Mononuclear cell (primary cell): ENCODE data around the gene SPSB1. TPM values are rescaled to one million over a fixed set of nuclear protein-coding genes. Genes with fewer than 3 reads are reported as not detected.

ENCODE experiments used
- H3K27me3 ChIP-seq: 2 replicates; pipeline ENCODE4 v1.6.0; 2011; ENCODE audit warnings: low read length, control low read depth; ENCODE audit not compliant: insufficient read depth
- H3K4me1 ChIP-seq: 2 replicates; pipeline ENCODE4 v1.5.1; 2011; ENCODE audit warnings: mild to moderate bottlenecking, low read length, control low read depth; ENCODE audit not compliant: insufficient read depth
- H3K4me3 ChIP-seq: 2 replicates; pipeline ENCODE4 v1.5.1; 2011; ENCODE audit warnings: mild to moderate bottlenecking, low read length, moderate library complexity
- H3K9me3 ChIP-seq: 2 replicates; pipeline ENCODE4 v1.5.1; 2011; ENCODE audit warnings: low read depth, mild to moderate bottlenecking, control low read depth, low read length
- total RNA-seq: library from RNA; depleted of rRNA; stranded (reverse); fragments of >200 nt; gene quantifications from one replicate; pipeline ENCODE4 v1.2.3, GENCODE V29; 2012

The SPSB1 gene
- total RNA-seq, 1 donor: 0.94 TPM

- Histone ChIP-seq H3K4me3 (no peak overlapping the region), H3K27me3 (no peaks in the 10 kb centered on the region), H3K9me3 (no peaks in the 10 kb centered on the region), H3K4me1 (no peaks in the 10 kb centered on the region)
Measured at GRCh38 chr1:9322661-9323244, 30.1 kb downstream of the SPSB1 start.

DNA sequence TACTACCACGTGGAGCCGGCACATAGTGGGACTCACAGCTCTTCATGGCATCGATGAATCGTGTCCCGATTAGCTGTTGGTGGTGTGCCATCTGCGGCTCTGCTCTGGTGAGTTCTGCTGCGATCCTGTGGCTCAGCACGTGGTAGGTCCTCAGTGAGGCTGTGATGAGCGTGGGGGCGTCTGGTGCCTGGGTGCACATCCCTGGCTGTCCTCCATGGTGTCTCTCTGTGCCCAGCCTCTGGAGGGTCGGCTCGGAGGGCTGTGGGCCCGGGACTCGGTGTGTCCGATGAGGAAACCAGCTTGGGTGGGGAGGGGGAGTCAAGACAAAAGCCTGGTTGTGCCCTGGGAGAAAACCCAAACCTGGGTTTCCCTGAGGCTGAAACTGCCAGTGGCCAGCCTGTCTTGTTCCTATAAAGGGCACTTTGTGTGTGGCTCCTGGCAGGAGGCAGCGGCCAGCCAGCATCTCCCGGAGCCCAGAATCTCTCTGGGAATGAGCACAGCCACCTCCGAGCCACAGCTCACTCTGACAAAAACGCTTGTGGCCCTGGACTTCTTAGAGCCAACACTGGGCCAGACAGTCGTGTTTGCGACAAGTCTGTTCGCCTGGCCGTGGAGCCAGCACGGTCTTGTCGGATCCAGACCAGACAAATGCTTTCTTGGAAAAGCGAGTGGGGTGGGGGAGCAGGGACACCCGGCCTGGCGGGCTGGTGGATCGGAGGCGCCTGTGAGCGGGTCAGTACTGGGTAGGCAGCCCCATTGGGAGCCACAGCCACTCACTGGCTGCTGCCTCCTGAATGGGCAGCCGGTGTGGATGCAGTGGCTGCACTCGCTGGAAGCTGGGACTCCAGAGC is 31.8 kb downstream of the SPSB1 start:
- H3K4me1 ChIP-seq: no peaks in the 10 kb centered on the region
- no peak overlapping the region for H3K4me3 ChIP-seq
- no peaks in the 10 kb centered on the region for H3K9me3 ChIP-seq
- no peaks in the 10 kb centered on the region for H3K27me3 ChIP-seq

DNA sequence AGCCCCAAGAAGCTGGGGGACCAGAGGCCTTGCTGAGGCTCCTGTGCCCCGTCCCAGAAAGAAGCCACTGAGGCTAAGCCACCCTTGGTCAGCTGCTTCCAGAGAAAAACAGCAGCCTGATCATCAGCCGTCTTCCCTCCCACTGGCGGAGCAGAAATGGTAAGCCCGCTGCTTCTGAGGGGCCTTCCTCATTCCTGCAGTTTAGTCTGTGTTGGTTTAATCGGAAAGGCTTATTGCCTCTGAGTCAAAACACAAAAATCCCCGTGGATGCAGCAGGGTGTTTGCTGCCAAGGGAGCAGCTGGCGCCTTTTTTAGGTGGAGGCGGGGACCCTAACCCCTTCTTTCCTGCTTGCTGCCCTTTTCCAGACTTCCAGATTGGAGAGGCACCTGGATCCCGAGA is 33.9 kb downstream of the SPSB1 start:
- no peaks in the 10 kb centered on the region for H3K4me1 ChIP-seq
- no peak overlapping the region for H3K4me3 ChIP-seq
- H3K9me3 ChIP-seq: no peaks in the 10 kb centered on the region

DNA sequence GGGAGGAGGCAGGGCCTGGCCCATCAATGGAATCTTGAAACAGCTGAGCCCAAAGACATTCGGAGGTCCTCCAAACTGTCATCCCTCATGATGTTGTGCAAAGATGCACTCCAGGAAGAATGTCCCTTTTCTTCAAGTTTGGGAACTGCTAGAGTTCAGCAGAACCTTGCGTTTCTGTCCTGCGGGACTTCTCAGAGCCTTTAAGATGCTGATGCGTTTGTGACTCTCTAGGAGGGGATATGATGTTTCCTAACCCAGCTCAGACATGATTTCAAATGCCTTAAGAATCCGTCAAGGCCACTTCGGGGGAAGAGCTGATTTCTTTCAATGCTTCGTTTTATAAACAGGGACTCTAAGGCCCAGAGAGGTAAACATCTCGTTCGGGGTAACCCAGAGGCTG is 35.5 kb downstream of the SPSB1 start:
- peaks cover 5% of the 10 kb centered on the region for H3K4me1 ChIP-seq
- no peak overlapping the region for H3K4me3 ChIP-seq
- H3K27me3 ChIP-seq: no peaks in the 10 kb centered on the region
- no peaks in the 10 kb centered on the region for H3K9me3 ChIP-seq

More for the DNA sequence above, 33.9 kb downstream of the SPSB1 start:
- no peaks in the 10 kb centered on the region for H3K27me3 ChIP-seq

DNA sequence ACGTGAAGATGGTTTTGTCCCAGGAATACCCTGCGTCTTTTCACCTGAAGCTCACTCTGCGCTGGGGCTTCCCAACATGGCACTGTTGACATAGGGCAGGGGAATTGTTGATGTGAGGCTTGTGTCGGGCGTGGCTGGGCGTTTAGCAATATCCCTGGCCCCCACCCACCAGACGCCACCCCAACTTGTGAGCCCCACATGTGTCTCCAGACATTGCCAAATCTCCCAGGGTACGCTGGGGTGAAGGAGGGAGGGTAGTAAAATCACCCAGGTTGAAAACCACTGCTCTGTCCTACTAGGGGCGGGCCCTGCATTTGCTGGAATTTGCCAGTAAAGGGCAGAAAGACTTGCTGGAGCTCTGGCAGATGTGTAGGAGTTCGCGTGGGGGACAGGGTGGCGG is 36.0 kb downstream of the SPSB1 start:
- H3K4me1 ChIP-seq: peaks cover 5% of the 10 kb centered on the region
- no peaks in the 10 kb centered on the region for H3K27me3 ChIP-seq
- H3K9me3 ChIP-seq: no peaks in the 10 kb centered on the region
- no peak overlapping the region for H3K4me3 ChIP-seq

GRCh38 chr1:9331016-9331415 is 38.3 kb downstream of the SPSB1 start:
- Histone ChIP-seq H3K9me3 (no peaks in the 10 kb centered on the region), H3K4me1 (peaks cover 5% of the 10 kb centered on the region), H3K4me3 (no peak overlapping the region), H3K27me3 (no peaks in the 10 kb centered on the region)

DNA sequence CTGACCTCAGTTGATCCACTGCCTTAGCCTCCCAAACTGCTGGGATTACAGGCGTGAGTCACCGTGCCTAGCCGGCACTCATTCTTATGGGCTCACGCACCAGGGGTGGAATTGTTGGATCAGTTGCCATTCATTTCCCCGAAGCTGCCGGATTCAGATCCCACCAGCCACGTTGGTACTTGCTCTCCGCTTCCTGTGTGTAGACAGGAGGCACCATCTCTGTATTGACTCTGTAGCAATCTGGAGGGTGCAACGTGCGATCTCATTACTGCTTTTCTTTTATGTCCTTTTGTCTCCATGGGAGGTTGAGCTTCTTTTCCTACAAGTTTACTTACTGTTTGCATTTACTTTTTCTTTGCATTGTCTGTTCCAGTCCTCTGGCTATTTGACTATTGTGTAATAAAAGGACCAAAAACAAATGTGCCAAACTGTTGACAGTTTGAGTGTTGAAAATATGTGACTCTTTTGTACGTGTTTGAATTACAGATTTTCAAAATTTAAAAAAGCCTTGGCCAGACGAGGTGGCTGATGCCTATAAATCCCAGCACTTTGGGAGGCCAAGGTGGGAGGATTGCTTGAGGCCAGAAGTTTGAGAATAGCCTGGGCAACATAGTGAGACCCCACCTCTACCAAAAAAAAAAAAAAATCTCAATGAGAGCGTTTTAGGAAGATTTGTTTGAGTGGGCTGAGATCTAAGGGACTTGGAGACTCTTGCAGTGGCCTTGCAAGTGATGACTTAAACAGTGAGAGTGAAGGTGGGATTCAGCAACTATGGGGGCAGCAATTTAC is 39.1 kb downstream of the SPSB1 start:
- H3K4me1 ChIP-seq: peaks cover 5% of the 10 kb centered on the region
- H3K9me3 ChIP-seq: no peaks in the 10 kb centered on the region
- no peak overlapping the region for H3K4me3 ChIP-seq

GRCh38 chr1:9332513-9333143 is 39.9 kb downstream of the SPSB1 start:
- no peak overlapping the region for H3K4me3 ChIP-seq
- no peaks in the 10 kb centered on the region for H3K9me3 ChIP-seq
- peaks cover 5% of the 10 kb centered on the region for H3K4me1 ChIP-seq
- H3K27me3 ChIP-seq: no peaks in the 10 kb centered on the region

More for the DNA sequence above, 39.1 kb downstream of the SPSB1 start:
- H3K27me3 ChIP-seq: no peaks in the 10 kb centered on the region

DNA sequence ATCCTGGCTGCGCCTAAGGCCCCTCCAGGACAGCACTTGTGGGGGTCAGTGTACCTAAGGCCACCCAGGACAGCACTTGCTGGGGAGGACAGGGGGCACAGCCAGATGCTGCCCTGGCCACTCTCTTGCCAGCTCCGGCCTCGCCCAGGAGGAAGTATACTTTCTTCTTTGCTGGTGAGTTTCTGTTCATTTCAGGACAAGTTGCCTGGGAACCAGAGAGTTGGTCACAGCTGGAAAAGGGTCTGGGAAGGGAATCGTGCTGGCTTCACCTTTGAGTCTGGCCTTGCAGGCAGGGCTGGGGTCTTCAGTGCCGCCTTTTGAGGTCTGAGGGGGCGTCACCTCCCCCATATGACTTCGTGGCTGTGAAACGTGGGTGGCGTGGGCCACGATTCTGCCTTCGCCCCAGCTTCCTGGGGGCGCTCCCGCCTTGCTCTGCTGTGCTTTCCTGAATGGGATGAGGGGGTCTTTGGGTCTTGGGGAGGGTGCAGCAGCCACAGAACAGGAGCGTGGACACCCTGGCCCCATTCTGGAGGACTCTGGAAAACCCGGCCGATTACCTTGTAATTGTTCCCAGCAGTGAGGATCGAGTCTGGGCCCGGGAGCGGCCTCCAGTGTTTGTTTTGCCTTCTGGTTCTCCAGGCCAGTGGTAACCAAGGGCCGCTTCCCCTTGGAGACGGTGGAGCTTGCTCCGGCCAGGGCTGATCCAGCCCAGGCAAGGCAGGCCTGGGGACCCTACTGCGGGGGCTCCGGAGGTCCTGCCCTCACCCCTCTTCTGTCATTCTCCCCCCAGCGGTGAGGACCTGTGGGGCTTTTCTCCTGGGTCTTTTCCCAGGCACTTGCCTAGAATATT is 45.9 kb downstream of the SPSB1 start:
- Histone ChIP-seq H3K9me3 (no peaks in the 10 kb centered on the region), H3K4me3 (no peak overlapping the region), H3K27me3 (no peaks in the 10 kb centered on the region), H3K4me1 (no peaks in the 10 kb centered on the region)

DNA sequence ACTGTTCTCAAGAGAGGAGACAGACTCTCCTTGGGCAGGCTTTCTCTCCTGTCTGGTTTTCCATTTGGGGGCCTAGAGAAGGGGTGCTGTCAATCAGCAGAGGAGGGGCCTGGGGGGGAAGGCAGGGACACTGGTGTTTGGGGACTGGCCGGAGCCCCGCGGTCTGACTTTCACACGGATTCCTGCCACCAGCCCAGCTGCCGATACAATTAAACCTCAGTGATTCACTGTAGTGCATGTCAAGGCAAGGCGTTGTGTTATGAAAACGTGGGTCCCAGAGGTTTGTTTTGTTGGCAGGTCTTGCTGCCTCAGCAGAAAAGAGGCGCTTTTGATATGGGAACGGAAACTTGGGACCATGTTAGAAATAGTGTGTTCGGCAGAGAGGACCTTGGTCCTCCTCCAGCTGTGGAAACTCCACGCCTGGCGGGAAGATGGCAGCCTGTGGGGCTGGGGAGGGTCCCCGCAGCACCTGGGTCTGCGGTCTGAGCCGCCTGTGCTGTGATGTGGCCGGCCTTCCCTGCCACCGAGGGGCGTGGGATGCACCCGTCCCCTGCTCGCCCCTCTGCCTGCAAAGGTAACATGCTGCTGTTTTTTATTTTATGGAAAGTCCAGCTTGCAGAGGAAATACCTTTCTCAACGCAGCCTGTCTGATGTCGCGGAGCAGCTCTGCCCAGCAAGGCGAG is 47.6 kb downstream of the SPSB1 start:
- no peak overlapping the region for H3K4me3 ChIP-seq
- H3K27me3 ChIP-seq: no peaks in the 10 kb centered on the region
- H3K4me1 ChIP-seq: no peaks in the 10 kb centered on the region
- no peaks in the 10 kb centered on the region for H3K9me3 ChIP-seq

DNA sequence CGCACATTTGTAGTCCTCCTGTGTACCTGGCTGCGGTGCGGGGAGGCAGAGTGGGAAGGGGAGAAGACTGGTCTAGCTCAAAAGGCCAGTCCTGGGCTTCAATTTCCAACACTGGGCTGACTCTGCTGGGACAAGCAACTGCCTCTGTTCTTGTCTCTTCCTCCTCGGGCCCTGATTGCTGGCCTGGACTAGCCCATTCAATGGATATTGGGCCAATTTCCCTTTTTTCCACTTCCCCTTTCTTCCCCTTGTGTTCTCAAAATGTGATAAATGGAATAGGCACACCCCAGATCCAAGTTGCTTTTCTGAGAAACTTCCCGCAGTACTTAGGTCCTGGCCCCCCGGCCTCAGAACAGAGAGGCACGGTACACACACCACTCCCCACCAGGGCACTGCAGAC is 48.2 kb downstream of the SPSB1 start:
- H3K9me3 ChIP-seq: no peaks in the 10 kb centered on the region
- no peak overlapping the region for H3K4me3 ChIP-seq
- no peaks in the 10 kb centered on the region for H3K4me1 ChIP-seq
- no peaks in the 10 kb centered on the region for H3K27me3 ChIP-seq

DNA sequence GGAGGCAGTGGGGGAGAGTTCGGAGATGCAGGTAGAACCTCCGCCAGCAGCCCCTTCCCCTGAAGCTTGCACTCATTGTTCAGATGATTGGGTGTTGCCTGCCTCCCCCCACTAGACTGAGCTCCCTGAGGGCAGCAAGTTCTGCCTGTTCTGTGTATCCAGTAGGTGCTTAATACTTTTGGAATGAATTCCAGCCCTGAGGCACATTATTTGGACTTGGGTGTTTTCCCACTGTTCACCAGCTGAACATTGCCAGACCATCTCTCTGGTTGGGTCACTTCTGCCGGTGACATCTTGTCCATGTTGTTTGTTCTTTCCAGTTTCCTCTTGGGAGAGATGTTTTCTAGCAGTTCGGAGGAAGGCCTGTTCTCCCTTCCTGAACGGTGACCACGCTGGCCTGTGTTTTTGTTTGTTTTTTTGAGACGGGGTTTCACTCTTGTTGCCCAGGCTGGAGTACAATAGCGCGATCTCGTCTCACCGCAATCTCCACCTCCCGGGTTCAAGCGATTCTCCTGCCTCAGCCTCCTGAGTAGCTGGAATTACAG is 48.7 kb downstream of the SPSB1 start:
- Histone ChIP-seq H3K9me3 (no peaks in the 10 kb centered on the region), H3K4me3 (no peak overlapping the region), H3K4me1 (no peaks in the 10 kb centered on the region), H3K27me3 (no peaks in the 10 kb centered on the region)

DNA sequence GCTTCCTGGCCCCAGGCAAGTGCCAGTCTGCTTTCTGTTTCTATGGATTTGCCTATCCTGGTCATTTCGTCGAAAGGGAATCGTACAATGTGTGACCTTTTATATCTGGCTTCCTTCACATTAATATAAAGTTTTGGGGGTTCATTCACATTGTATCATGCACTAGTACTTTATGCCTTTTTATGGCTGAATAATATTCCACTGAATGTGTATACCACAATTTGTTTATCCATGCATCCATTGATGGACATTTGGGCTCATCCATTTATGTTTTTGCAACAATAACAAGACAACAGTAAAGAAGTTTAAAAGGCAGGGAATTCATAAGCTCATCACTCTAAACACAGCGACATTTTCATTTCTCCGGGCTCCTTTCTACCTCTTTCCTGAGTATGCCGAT is 50.6 kb downstream of the SPSB1 start:
- Histone ChIP-seq H3K27me3 (no peaks in the 10 kb centered on the region), H3K9me3 (no peaks in the 10 kb centered on the region), H3K4me3 (no peak overlapping the region), H3K4me1 (no peaks in the 10 kb centered on the region)
